ENCODE results near the gene OR13A1.
"Not testable (repeated sequence)": the region's sequence is repeated elsewhere in the genome, so short reads cannot be mapped to it uniquely, and the experiment has no call there.

GRCh38 chr10:45346652-45347335 is 31.4 kb upstream of the OR13A1 start:
- TF ChIP-seq CTCF, POLR2A (IDR thresholded peaks at IDR 0.05): not testable (repeated sequence)
